SU-DHL-6 (cell line): ENCODE data around the gene KLHDC2.

Experiments
- CTCF ChIP-seq: fragments of 200-600 bp; sonication (generic); IDR thresholded peaks from one replicate; pipeline ENCODE4 v1.5.1; 2017; ENCODE audit warnings: antibody characterized with exemption, mild to moderate bottlenecking, low read length, moderate library complexity; ENCODE audit not compliant: insufficient read depth, poor library complexity, severe bottlenecking
- EZH2phosphoT487 ChIP-seq: fragments of 200-600 bp; sonication (generic), shearing (Covaris generic); conservative IDR thresholded peaks from 2 replicates; pipeline ENCODE4 v1.6.1; 2018; ENCODE audit warnings: mild to moderate bottlenecking, antibody characterized with exemption, low read length, moderate library complexity, mixed read lengths

- TF ChIP-seq CTCF, result no peak
- no peak for TF ChIP-seq EZH2phosphoT487
Measured at GRCh38 chr14:49767270-49767570, 733 bp upstream of the KLHDC2 start.
